Panc1 (cell line): ENCODE data around the gene CDHR5.

Experiments
- SIN3A ChIP-seq: IDR thresholded peaks from 2 replicates; pipeline ENCODE4 v1.6.1; 2012; ENCODE audit warnings: low read depth, mild to moderate bottlenecking, low read length, moderate library complexity, borderline replicate concordance; ENCODE audit not compliant: insufficient read depth
- TF ChIP-seq, protein P1 (sequence below): fragments of 450-650 bp; IDR thresholded peaks from 2 replicates; pipeline ENCODE4 v1.5.1; 2017; ENCODE audit warnings: mild to moderate bottlenecking
- TF ChIP-seq, protein P2 (sequence below), 2 experiments: IDR thresholded peaks; 2 replicates each; pipeline ENCODE4 v1.6.1; 2011 to 2012; ENCODE audit warnings: low read depth in 2 of 2, control low read depth in 1 of 2, low read length in 1 of 2, mild to moderate bottlenecking in 1 of 2, moderate library complexity in 1 of 2; ENCODE audit not compliant: insufficient read depth in 1 of 2

DNA sequence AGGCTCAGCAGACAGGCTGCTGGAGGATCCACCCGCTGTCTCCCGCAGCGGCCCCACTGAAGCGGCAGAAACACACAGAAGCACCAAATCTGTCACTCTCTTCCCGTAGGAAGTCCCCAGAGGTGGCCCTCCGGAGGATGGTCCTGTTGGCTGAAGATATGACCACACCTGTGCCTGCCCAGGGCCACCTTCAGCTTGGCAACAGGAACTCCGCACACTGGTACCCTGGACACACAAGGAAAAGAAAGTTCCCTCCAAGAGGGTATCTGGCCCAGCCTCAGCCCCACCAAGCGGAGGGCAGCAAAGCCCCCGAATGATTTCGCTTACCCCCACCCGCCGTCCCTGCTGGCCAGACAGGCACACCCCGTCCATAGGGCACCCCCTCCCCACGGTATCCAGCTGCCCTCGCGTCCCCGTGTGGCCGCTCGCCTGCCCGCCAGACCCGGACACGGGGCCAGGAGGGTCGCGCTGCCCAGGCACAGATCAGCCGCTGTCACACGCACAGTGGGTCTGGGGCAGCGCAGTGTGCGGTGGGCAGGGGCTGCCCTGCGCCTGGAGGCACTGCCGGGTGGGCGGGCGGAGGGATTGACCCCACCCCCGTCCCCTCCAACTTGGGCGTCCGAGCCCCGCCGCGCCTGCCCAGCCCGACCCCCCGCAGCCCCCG lies 57.0 kb downstream of the CDHR5 start:
- TF ChIP-seq, protein P1, sequence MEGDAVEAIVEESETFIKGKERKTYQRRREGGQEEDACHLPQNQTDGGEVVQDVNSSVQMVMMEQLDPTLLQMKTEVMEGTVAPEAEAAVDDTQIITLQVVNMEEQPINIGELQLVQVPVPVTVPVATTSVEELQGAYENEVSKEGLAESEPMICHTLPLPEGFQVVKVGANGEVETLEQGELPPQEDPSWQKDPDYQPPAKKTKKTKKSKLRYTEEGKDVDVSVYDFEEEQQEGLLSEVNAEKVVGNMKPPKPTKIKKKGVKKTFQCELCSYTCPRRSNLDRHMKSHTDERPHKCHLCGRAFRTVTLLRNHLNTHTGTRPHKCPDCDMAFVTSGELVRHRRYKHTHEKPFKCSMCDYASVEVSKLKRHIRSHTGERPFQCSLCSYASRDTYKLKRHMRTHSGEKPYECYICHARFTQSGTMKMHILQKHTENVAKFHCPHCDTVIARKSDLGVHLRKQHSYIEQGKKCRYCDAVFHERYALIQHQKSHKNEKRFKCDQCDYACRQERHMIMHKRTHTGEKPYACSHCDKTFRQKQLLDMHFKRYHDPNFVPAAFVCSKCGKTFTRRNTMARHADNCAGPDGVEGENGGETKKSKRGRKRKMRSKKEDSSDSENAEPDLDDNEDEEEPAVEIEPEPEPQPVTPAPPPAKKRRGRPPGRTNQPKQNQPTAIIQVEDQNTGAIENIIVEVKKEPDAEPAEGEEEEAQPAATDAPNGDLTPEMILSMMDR: no peak
- TF ChIP-seq, protein P2, sequence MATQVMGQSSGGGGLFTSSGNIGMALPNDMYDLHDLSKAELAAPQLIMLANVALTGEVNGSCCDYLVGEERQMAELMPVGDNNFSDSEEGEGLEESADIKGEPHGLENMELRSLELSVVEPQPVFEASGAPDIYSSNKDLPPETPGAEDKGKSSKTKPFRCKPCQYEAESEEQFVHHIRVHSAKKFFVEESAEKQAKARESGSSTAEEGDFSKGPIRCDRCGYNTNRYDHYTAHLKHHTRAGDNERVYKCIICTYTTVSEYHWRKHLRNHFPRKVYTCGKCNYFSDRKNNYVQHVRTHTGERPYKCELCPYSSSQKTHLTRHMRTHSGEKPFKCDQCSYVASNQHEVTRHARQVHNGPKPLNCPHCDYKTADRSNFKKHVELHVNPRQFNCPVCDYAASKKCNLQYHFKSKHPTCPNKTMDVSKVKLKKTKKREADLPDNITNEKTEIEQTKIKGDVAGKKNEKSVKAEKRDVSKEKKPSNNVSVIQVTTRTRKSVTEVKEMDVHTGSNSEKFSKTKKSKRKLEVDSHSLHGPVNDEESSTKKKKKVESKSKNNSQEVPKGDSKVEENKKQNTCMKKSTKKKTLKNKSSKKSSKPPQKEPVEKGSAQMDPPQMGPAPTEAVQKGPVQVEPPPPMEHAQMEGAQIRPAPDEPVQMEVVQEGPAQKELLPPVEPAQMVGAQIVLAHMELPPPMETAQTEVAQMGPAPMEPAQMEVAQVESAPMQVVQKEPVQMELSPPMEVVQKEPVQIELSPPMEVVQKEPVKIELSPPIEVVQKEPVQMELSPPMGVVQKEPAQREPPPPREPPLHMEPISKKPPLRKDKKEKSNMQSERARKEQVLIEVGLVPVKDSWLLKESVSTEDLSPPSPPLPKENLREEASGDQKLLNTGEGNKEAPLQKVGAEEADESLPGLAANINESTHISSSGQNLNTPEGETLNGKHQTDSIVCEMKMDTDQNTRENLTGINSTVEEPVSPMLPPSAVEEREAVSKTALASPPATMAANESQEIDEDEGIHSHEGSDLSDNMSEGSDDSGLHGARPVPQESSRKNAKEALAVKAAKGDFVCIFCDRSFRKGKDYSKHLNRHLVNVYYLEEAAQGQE (IDR thresholded peaks at IDR 0.05; ENCODE audit: insufficient read depth in 1 of 2, low read depth in 2 of 2, low read length in 1 of 2): no peak
- TF ChIP-seq SIN3A: no peak
